GM12878 (cell line): Measurements from ENCODE around the gene PLD4. TPM values are rescaled to one million over a fixed set of nuclear protein-coding genes. Genes with fewer than 3 reads are reported as not detected.

Experiments used
- BACH1 ChIP-seq: fragments of 450-650 bp; IDR thresholded peaks from 2 replicates; pipeline ENCODE4 v1.6.1; 2017; ENCODE audit warnings: mild to moderate bottlenecking, borderline replicate concordance
- CBFB ChIP-seq: IDR thresholded peaks from 2 replicates; pipeline ENCODE4 v1.6.1; 2016; ENCODE audit warnings: antibody characterized with exemption, low read depth
- CBX5 ChIP-seq: sonication (generic); IDR thresholded peaks from 2 replicates; pipeline ENCODE4 v1.6.1; 2016; ENCODE audit warnings: low read depth, moderate library complexity, mild to moderate bottlenecking, inconsistent platforms
- CHD1 ChIP-seq: IDR thresholded peaks from 2 replicates; pipeline ENCODE4 v1.6.1; 2012; ENCODE audit warnings: low read depth, low read length, improper control_type of control experiment
- EED ChIP-seq: sonication (generic); IDR thresholded peaks from 2 replicates; pipeline ENCODE4 v1.6.1; 2016; ENCODE audit warnings: antibody characterized with exemption, low read depth
- EP300 ChIP-seq, 2 experiments: fragments of 150-350 bp in 1 of 2; IDR thresholded peaks; 2 replicates each; pipeline ENCODE4 v1.6.1; 2011 to 2012; ENCODE audit warnings: low read depth in 2 of 2, low read length in 2 of 2, borderline replicate concordance in 1 of 2, improper control_type of control experiment in 1 of 2, inconsistent platforms in 1 of 2; ENCODE audit not compliant: control insufficient read depth in 1 of 2
- FOXM1 ChIP-seq: IDR thresholded peaks from 2 replicates; pipeline ENCODE4 v1.6.1; 2012; ENCODE audit warnings: low read depth, mild to moderate bottlenecking, inconsistent platforms, low read length, moderate library complexity
- HDAC2 ChIP-seq: fragments of 200-600 bp; sonication (generic); IDR thresholded peaks from 2 replicates; pipeline ENCODE4 v1.6.1; 2017
- HDAC6 ChIP-seq: fragments of 200-600 bp; sonication (generic); IDR thresholded peaks from one replicate; pipeline ENCODE4 v1.8.0; 2017; ENCODE audit warnings: antibody characterized with exemption; ENCODE audit not compliant: unreplicated experiment
- MYB ChIP-seq: fragments of 150-350 bp; IDR thresholded peaks from 2 replicates; pipeline ENCODE4 v1.6.1; 2014; ENCODE audit warnings: mild to moderate bottlenecking, low read depth, low read length, borderline replicate concordance
- NR2C2 ChIP-seq: IDR thresholded peaks from 2 replicates; pipeline ENCODE4 v1.6.1; 2011; ENCODE audit warnings: borderline replicate concordance, low read depth; ENCODE audit not compliant: control insufficient read depth, insufficient read length
- RCOR1 ChIP-seq: conservative IDR thresholded peaks from 2 replicates; pipeline ENCODE4 v1.6.1; 2012; ENCODE audit warnings: low read depth, low read length, improper control_type of control experiment
- RUNX3 ChIP-seq: IDR thresholded peaks from 2 replicates; pipeline ENCODE4 v1.6.1; 2012; ENCODE audit warnings: low read length, inconsistent platforms
- SMARCA5 ChIP-seq: fragments of 450-650 bp; IDR thresholded peaks from 2 replicates; pipeline ENCODE4 v1.6.1; 2017; ENCODE audit warnings: mild to moderate bottlenecking
- TAF1 ChIP-seq: IDR thresholded peaks from 2 replicates; pipeline ENCODE4 v1.6.1; 2011; ENCODE audit warnings: mild to moderate bottlenecking, low read depth, low read length, borderline replicate concordance
- YY1 ChIP-seq: IDR thresholded peaks from 2 replicates; pipeline ENCODE4 v1.6.1; 2011; ENCODE audit warnings: low read depth, mild to moderate bottlenecking, low read length
- ZNF24 ChIP-seq: fragments of 450-650 bp; IDR thresholded peaks from 2 replicates; pipeline ENCODE4 v1.6.1; 2017; ENCODE audit warnings: antibody characterized with exemption, mild to moderate bottlenecking
- ZNF274 ChIP-seq: IDR thresholded peaks from one replicate; pipeline ENCODE4 v1.8.0; 2011; ENCODE audit not compliant: insufficient read length, insufficient read depth
- ZSCAN29 ChIP-seq: fragments of 450-650 bp; IDR thresholded peaks from 2 replicates; pipeline ENCODE4 v1.6.1; 2017; ENCODE audit warnings: mild to moderate bottlenecking, moderate library complexity
- polyA plus RNA-seq, 11 experiments: library from polyadenylated mRNA; depleted of rRNA in 4 of 11; unstranded in 6 of 11; stranded (reverse) in 5 of 11; fragments of >200 nt; fragmentation: Nextera tagmentation in 4 of 11; fragmentation: Illumina TruSeq in 1 of 11; extraction: Ambion mirVana in 4 of 11; extraction: Trizol in 1 of 11; gene quantifications; 1 replicate in 1 of 11; 2 replicates in 10 of 11; pipeline versions ENCODE4 v1.2.1 to v1.2.3, GENCODE V29; 2011 to 2016; ENCODE audit warnings: inconsistent platforms in 2 of 11, missing spikeins in 2 of 11, low read depth in 1 of 11
- total RNA-seq, 4 experiments: library from RNA; depleted of rRNA in 3 of 4; stranded (reverse); fragments of >200 nt in 3 of 4; fragmentation: Illumina TruSeq in 1 of 4; extraction: Trizol in 1 of 4; gene quantifications; 2 replicates each; pipeline versions ENCODE4 v1.2.1 to v1.2.3, GENCODE V29; 2013 to 2021
- TF ChIP-seq, protein P1 (sequence below): fragments of 450-650 bp; IDR thresholded peaks from 2 replicates; pipeline ENCODE4 v1.6.1; 2017; ENCODE audit warnings: mild to moderate bottlenecking
- TF ChIP-seq, protein P2 (sequence below), 3 experiments: IDR thresholded peaks in 2 of 3; conservative IDR thresholded peaks in 1 of 3; 2 replicates each; pipeline ENCODE4 v1.5.1; 2011; ENCODE audit warnings: low read depth in 3 of 3, low read length in 3 of 3, mild to moderate bottlenecking in 3 of 3, control low read depth in 2 of 3, moderate library complexity in 2 of 3, inconsistent platforms in 1 of 3, mixed read lengths in 1 of 3; ENCODE audit not compliant: control insufficient read depth in 2 of 3, insufficient read depth in 1 of 3; ENCODE audit errors: extremely low read depth in 1 of 3
- TF ChIP-seq, protein P3 (sequence below): fragments of 450-650 bp; IDR thresholded peaks from 2 replicates; pipeline ENCODE4 v1.6.1; 2017; ENCODE audit warnings: mild to moderate bottlenecking, low read depth, inconsistent platforms; ENCODE audit not compliant: poor library complexity, severe bottlenecking
- TF ChIP-seq, protein P4 (sequence below): fragments of 450-650 bp; IDR thresholded peaks from 2 replicates; pipeline ENCODE4 v1.6.1; 2016; ENCODE audit warnings: mild to moderate bottlenecking

Gene PLD4
- total and polyA plus RNA-seq, 10 of the 15 experiments (the other 5 are each of a cell fraction or from before 2014, with no cell fraction given), result 0.20 to 57.7 (median 9.9) TPM

DNA sequence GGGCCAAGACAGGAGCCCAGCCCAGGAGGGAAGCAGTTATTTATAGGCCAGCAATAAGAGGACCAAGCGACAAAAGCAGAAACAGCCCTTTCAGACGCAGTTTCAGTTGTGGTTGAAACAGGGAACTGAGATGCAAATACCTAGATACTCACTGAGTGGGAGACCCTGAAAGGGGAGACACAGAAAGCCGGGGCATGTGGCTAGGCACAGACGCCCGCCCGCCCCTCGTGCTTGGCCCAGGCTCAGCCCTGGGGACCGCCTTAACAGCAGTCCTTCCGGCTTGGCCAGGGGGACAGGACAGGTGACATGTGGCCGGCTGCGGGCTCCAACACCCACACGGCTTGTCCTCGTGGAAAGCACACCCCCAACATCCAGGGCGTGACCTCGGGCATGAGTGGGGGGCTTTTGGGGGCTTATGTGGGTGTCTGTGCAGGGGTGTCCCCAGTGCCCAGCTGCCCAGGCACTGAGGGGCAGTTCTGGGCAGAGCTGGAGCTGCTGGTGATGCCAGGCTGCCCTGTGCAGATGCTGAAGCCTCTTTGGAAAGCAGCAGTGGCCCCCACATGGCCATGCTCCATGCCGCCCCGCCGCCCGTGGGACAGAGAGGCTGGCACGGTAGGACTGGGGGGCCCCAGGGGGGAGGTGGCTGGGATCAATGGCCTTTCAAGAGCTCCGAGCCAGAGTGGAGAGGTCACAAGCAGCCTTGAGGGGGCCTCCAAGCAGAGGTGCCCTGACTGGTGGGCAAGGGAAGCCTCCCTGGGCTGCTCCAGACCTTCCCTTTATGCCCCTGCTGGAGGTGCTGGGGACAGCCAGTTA lies 2.1 kb downstream of the PLD4 start (continued):
- no peak for TF ChIP-seq CHD1
- no peak for TF ChIP-seq MYB
- TF ChIP-seq, protein P1, sequence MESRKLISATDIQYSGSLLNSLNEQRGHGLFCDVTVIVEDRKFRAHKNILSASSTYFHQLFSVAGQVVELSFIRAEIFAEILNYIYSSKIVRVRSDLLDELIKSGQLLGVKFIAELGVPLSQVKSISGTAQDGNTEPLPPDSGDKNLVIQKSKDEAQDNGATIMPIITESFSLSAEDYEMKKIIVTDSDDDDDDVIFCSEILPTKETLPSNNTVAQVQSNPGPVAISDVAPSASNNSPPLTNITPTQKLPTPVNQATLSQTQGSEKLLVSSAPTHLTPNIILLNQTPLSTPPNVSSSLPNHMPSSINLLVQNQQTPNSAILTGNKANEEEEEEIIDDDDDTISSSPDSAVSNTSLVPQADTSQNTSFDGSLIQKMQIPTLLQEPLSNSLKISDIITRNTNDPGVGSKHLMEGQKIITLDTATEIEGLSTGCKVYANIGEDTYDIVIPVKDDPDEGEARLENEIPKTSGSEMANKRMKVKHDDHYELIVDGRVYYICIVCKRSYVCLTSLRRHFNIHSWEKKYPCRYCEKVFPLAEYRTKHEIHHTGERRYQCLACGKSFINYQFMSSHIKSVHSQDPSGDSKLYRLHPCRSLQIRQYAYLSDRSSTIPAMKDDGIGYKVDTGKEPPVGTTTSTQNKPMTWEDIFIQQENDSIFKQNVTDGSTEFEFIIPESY, result no peak
- TF ChIP-seq HDAC6, result no peak
- peak; percentile 97 for TF ChIP-seq RUNX3
- TF ChIP-seq ZNF24, result no peak
- TF ChIP-seq ZSCAN29, result no peak
- TF ChIP-seq HDAC2, result no peak
- no peak for TF ChIP-seq CBX5
- peak; percentile 43; the same call in 1 of the 2 replicates for TF ChIP-seq SMARCA5
- no peak for TF ChIP-seq TAF1
- TF ChIP-seq NR2C2, result no peak
- TF ChIP-seq YY1, result no peak
- TF ChIP-seq, protein P2, sequence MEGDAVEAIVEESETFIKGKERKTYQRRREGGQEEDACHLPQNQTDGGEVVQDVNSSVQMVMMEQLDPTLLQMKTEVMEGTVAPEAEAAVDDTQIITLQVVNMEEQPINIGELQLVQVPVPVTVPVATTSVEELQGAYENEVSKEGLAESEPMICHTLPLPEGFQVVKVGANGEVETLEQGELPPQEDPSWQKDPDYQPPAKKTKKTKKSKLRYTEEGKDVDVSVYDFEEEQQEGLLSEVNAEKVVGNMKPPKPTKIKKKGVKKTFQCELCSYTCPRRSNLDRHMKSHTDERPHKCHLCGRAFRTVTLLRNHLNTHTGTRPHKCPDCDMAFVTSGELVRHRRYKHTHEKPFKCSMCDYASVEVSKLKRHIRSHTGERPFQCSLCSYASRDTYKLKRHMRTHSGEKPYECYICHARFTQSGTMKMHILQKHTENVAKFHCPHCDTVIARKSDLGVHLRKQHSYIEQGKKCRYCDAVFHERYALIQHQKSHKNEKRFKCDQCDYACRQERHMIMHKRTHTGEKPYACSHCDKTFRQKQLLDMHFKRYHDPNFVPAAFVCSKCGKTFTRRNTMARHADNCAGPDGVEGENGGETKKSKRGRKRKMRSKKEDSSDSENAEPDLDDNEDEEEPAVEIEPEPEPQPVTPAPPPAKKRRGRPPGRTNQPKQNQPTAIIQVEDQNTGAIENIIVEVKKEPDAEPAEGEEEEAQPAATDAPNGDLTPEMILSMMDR (IDR thresholded peaks at IDR 0.05 in 2 of 3, conservative IDR thresholded peaks at IDR 0.05 in 1 of 3; ENCODE audit: control insufficient read depth in 2 of 3, extremely low read depth in 1 of 3, insufficient read depth in 1 of 3, low read depth in 3 of 3, low read length in 3 of 3), result 0 out of 6 replicates have a peak, but pooled peaks of 1 of the 3 experiments have one; percentile 4
- no peak for TF ChIP-seq FOXM1
- peak; percentile 67; the same call in 1 of the 2 replicates for TF ChIP-seq CBFB
- TF ChIP-seq, protein P3, sequence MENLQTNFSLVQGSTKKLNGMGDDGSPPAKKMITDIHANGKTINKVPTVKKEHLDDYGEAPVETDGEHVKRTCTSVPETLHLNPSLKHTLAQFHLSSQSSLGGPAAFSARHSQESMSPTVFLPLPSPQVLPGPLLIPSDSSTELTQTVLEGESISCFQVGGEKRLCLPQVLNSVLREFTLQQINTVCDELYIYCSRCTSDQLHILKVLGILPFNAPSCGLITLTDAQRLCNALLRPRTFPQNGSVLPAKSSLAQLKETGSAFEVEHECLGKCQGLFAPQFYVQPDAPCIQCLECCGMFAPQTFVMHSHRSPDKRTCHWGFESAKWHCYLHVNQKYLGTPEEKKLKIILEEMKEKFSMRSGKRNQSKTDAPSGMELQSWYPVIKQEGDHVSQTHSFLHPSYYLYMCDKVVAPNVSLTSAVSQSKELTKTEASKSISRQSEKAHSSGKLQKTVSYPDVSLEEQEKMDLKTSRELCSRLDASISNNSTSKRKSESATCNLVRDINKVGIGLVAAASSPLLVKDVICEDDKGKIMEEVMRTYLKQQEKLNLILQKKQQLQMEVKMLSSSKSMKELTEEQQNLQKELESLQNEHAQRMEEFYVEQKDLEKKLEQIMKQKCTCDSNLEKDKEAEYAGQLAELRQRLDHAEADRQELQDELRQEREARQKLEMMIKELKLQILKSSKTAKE, result peak; percentile 93
- no peak; the same call in 1 of the 2 replicates for TF ChIP-seq BACH1
- TF ChIP-seq EED, result peak; percentile 95
- TF ChIP-seq, protein P4, sequence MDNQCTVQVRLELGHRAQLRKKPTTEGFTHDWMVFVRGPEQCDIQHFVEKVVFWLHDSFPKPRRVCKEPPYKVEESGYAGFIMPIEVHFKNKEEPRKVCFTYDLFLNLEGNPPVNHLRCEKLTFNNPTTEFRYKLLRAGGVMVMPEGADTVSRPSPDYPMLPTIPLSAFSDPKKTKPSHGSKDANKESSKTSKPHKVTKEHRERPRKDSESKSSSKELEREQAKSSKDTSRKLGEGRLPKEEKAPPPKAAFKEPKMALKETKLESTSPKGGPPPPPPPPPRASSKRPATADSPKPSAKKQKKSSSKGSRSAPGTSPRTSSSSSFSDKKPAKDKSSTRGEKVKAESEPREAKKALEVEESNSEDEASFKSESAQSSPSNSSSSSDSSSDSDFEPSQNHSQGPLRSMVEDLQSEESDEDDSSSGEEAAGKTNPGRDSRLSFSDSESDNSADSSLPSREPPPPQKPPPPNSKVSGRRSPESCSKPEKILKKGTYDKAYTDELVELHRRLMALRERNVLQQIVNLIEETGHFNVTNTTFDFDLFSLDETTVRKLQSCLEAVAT, result peak; percentile 55; the same call in 1 of the 2 replicates
- TF ChIP-seq RCOR1, result 0 out of 2 replicates have a peak, but pooled peaks have one; percentile 28
- peak; percentile 71 to 86; a peak in 3 of 4 replicates for TF ChIP-seq EP300 (IDR thresholded peaks at IDR 0.05; ENCODE audit: borderline replicate concordance in 1 of 2, control insufficient read depth in 1 of 2, low read depth in 2 of 2, low read length in 2 of 2)
- no peak for TF ChIP-seq ZNF274
